OCI-LY7 (cell line): Measurements from ENCODE around the gene HOXD8.

Experiments
- EZH2phosphoT487 ChIP-seq: fragments of 200-600 bp; sonication (generic); IDR thresholded peaks from 2 replicates; pipeline ENCODE4 v1.6.1; 2018; ENCODE audit warnings: low read depth, borderline replicate concordance, mild to moderate bottlenecking, mixed run types, antibody characterized with exemption, low read length, moderate library complexity, mixed read lengths
- TF ChIP-seq, protein P1 (sequence below): fragments of 200-600 bp; sonication (generic); conservative IDR thresholded peaks from 2 replicates; pipeline ENCODE4 v1.5.1; 2014; ENCODE audit warnings: mild to moderate bottlenecking, antibody characterized with exemption, low read length, moderate library complexity, mixed read lengths

DNA sequence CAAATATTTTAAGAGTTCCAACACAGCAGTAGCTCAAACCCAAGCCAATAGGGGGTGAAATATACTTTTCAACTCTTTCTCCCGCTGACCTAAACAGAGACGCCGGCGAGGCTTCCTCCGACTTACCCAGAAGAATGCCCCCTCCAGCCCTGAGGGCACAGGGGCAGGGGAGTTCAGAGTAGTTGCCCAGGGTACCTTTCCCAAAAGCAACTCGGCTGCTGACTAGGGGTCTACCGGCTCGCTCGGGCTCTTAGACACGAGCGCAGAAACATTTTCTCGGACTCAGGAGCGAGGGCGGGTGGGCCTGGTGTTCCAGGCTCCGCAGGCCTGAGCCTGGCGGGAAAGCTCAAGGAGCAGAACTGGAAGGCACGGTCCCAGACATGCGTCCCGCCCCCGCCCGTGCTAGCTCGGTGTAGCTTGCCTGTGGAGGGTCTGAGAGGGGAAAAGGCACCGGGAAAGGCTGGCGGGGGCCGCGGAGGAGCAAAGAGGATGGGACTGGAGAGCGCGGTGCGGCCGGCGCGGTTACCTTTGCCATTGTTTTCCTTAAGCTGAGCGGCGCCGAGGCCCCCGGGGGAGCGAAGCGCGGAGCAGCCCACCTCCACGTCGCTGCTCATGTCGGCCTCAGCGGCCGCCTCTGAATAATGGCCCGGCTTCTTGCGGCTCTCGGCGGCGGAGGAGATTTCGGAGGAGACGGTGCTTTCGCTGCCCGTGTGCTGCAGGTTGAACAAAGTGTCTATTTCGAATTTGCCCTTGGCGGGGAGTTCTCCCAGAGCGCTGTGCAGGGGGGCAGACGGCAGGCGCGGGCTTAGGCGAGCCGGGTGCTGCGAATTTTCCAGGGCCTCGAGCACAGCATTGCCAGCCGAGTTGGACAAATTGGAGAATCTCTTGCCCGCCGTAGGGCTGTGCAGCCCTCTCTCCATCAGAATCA lies 46.4 kb upstream of the HOXD8 start:
- TF ChIP-seq, protein P1, sequence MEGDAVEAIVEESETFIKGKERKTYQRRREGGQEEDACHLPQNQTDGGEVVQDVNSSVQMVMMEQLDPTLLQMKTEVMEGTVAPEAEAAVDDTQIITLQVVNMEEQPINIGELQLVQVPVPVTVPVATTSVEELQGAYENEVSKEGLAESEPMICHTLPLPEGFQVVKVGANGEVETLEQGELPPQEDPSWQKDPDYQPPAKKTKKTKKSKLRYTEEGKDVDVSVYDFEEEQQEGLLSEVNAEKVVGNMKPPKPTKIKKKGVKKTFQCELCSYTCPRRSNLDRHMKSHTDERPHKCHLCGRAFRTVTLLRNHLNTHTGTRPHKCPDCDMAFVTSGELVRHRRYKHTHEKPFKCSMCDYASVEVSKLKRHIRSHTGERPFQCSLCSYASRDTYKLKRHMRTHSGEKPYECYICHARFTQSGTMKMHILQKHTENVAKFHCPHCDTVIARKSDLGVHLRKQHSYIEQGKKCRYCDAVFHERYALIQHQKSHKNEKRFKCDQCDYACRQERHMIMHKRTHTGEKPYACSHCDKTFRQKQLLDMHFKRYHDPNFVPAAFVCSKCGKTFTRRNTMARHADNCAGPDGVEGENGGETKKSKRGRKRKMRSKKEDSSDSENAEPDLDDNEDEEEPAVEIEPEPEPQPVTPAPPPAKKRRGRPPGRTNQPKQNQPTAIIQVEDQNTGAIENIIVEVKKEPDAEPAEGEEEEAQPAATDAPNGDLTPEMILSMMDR: no peak
- TF ChIP-seq EZH2phosphoT487: no peak
